GM20431 (cell line): ENCODE results near the gene KCNK18.
"Not testable (repeated sequence)": the region's sequence is repeated elsewhere in the genome, so short reads cannot be mapped to it uniquely, and the experiment has no call there.

ENCODE experiments used
- in situ Hi-C: fragments of 300-500 bp; cut with MseI, MboI; formaldehyde crosslinking; loops from one replicate; pipeline ENCODE4 v1.15.0; 2020; ENCODE audit warnings: low sequenced_read_pairs; ENCODE audit not compliant: unreplicated experiment

Gene KCNK18

DNA sequence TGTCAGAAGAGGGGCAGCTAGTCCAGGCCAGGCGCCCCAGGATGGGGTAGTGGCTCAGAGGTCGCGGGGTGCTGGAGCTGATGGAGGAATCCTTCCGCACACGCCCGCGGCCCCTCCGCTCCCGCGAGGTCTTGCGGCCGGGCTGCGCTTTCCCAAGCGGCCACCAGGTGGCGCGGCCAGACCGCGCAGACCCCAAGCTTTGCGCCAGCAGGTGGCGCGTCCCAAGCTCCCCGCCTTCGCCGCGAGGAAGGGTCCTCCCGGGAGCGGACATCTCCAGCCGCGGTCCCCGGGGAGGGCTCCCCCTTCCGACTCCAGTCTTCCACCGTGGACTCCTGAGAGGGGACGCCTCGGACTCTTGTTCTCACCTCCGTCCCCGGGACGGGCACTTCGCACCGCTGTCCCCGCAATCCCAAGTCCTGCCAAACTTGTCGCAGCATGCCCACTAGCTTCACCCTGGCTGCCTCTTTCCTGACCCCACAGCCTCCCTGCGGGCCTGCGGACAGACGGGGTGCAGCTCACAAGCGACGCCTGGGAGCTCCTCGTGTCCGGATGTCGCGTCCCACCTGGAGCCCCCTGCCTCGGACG, 19.4 kb downstream of the KCNK18 start:
- in situ Hi-C loops: loop anchor here (25.0 kb wide), 2 partner anchors 246 to 1021 kb away; no protein-coding TSS in a partner anchor

DNA sequence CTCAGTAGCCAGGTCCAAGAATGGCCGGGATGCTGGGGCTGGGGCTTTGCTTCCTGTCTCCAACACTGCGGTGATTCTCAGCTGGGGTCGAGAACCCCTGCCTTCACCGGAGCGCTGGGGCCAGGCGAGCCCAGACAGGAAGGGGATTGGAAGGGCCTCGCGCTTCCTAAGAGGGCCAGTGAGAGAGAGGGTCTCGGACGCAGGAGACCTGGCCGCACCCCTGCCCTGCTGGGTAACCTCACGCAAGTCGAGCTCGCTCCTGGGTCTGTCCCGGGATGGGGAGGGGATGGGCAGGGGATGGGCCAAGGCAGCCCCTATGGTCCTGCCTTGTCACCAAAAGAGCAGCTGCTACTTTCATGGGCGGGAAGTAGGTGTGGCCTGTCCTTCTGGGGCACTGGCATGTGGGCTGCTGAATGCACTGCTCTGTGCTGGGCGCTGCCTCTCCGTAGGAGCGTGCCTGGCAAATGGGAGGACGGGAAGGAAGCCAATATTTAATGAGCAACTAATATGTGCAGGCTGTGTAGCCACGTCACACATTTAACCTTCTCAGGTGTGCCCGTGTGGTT, 20.0 kb downstream of the KCNK18 start:
- in situ Hi-C loops: loop anchor here (25.0 kb wide), 2 partner anchors 245 to 1020 kb away; no protein-coding TSS in a partner anchor

DNA sequence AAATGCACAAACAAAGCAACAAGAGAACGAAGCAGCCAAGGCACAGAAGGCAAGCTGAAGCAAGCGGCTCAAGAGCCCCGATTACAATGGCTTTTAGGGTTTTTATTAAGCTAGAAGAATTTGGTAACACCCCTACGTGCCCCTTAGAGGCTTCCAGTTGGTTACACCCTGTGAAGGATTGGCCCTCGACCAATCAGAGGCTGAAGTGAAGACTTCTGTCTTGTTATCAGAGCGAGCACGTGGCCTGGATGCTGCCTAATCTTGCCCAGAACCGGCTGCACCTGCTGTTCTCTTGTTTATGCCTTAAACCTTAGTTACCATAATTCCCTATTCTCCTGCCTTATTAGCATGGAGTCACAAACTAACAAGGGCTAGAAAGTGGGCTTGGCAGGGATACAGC, 21.4 kb downstream of the KCNK18 start:
- in situ Hi-C loops: loop anchor here (25.0 kb wide), 2 partner anchors 244 to 1019 kb away; no protein-coding TSS in a partner anchor

DNA sequence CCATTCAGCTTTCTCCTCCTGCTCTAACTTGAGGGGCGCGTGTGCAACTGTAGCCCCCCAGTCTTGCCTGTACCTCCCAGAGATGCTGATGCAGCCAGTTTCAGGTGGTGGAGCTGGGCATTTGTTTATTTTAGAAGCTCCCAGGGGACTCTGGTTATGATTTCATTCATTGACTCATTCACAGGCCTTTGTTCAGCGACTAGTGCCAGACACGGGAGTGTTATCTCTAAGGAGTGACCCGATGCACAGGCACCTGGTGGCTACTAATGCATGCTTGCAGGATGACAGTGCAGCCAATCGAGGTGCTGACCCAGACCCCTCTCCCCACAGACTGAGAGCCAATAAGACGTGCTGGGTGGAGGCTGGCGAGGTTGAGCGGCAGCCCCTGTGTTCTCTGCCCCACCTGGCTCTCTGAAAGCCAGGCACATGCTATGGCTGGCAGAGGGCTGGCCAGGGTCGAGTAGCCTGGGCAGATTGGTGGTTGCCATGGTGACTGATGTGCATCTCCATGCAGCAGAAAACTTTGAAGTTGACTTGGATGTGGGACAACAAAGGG, 23.9 kb downstream of the KCNK18 start:
- in situ Hi-C loops: loop anchor here (10.0 to 25.0 kb wide), 3 partner anchors 94 to 1016 kb away; no protein-coding TSS in a partner anchor

DNA sequence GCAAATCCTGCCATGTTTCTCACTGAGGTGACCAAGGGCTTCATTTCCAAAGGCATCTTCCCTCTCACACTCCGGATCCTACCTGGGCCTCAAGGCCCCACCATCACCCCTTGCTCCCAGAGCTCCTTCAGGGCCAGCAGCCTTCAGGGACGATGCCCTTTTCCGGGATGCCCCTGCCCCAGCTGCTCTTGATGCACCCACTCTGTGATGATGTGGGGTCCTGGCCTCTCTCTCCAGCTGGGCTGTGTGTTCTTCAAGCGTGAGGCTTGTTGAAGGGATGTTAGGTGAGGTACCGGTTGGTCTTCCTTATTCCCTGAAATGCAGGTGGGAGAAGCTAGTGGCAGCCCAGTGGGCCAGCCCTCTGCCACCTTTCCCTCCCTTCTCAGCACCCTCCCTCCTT, 25.3 kb downstream of the KCNK18 start:
- in situ Hi-C loops: loop anchor here (10.0 to 25.0 kb wide), 3 partner anchors 92 to 1015 kb away; no protein-coding TSS in a partner anchor

DNA sequence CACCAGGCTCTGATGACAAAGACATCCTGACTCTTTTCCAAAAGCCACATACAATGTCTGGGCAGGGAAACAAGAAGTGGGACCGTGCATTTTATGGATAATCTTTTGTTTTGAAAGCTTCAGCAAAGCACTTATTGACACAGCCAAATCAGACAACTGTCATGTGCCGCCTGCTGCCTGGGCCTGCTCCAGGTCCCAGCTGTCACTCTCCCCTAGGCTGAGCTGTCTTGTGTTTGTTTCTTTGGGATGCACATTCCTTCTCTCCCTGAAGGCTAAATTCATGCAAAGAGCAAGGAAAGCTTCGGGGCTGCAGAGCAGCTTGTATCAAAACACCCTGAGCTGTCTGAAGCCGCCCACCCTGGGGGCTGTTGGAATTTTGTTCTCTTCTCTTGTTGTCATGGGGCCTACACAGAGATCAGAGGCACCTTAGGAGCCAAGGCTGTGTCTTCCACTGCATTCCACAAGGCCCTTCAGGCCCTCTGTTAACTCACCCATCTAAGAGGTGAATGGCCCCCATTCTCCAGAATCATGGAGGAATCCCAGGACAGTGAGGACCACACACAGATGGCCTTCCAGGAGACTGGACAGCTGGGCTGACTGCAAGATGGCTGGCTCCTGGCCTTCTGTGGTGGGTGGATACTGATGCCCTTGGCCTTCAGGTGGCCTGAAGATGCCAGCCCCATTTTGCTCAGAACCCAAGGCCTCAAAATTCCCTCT, 25.8 kb downstream of the KCNK18 start:
- in situ Hi-C loops: loop anchor here (10.0 to 25.0 kb wide), 3 partner anchors 92 to 1014 kb away; no protein-coding TSS in a partner anchor

DNA sequence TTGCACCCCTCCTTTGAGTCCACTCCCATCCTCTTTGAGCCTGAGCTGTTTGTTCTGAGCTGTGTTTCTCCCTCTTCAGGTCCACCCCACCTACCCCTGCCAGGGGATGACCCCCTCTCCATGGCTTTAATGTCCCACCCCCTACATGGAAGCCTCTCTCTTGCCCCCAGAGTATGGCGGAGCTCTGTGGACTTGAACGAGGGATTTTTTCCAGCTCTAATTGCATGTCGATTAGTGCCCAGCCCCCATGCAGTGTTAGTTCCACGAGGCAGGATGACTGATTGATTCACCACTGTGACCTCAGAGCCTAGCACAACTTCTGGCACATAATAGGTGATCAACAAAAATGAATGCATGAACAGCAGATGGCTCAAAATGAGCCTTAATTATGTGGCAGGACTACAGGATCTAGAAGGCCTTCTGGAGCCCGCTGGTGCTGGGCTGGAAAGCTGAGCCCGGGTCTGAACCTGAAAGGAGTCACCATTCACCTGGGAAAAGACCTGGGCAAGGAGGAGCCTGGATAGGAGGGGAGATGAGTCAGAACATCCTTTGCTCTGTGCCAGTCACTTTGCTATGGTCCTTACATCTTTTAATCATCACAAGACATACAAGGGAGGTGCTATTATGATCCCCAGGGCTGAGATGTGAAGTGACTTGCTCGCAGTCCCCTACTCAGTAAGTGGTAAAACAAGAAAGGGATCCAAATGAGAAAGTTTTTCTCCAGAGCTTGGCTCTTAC, 26.6 kb downstream of the KCNK18 start:
- in situ Hi-C loops: loop anchor here (10.0 to 25.0 kb wide), 3 partner anchors 91 to 1013 kb away; no protein-coding TSS in a partner anchor

DNA sequence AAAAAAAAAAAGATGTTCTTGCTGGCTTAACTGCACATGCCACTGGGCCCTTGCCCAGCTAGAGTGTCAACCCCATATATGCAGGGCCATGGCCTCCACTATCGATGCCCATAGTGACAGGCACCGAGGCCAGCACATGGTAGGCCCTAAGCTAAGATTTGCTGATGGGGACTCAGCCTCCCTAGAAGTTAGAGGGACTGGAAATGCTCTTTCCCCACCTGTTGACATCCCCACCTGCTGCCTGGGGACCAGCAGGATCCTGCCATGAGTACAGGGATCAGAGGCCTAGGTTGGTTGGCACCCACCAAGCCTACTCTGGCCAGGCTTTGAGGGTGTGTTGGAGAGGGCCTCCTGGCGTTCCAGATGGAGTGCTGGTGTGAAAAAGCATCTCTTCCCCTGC, 27.6 kb downstream of the KCNK18 start:
- in situ Hi-C loops: loop anchor here (10.0 to 25.0 kb wide), 3 partner anchors 90 to 1012 kb away; no protein-coding TSS in a partner anchor

DNA sequence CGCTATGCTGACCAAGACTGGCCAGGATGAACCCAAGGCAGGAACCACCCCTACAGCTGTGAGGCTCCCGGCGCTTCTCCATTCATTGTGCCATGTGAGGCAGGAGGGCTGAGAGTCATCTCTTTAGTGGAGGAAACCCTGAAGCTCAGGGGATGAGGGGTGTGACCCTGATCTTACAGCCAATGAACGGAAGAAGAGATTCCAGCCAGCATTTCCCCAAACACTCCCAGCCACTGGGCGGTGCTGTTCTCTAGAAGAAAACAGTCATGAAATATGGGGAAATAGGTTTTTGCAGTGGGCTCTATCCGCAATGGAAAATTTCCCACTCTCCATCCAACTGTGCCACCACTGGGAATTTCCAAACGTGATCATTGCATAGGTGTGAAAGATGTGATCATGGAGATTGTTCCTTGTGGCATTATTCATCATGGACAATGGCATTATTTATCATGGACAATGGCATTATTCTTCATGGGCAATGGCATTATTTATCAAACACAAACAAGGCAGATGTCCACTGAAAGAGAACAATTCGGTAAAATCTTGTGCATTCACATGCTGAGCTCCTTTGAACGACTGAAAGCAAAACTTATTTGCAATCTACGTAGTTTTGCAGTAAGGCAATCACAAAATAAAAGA, 29.6 kb downstream of the KCNK18 start:
- in situ Hi-C loops: loop anchor here (10.0 kb wide), 1 partner anchor 88 kb away; no protein-coding TSS in a partner anchor

DNA sequence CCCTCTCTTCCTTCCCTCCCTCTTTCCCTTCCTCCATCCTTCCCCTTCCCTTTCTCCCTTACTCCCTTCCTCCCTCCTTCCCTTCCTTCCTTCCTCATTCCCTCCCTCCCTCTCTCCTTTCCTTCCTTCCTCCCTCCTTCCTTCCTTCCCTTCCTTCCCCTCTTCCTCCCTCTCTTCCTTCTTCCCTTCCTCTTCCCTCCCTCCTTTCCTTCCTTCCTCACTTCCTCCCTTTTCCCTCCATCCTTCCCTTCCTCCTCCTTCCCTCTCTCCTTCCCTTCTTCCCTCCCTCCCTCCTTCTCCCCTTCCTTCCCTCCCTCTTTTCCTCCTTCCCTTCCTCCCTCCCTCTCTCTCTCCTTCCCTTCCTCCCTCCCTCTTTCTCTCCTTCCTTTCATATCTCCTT, 30.9 kb downstream of the KCNK18 start:
- in situ Hi-C loops: loop anchor here (10.0 kb wide), 1 partner anchor 87 kb away; no protein-coding TSS in a partner anchor

DNA sequence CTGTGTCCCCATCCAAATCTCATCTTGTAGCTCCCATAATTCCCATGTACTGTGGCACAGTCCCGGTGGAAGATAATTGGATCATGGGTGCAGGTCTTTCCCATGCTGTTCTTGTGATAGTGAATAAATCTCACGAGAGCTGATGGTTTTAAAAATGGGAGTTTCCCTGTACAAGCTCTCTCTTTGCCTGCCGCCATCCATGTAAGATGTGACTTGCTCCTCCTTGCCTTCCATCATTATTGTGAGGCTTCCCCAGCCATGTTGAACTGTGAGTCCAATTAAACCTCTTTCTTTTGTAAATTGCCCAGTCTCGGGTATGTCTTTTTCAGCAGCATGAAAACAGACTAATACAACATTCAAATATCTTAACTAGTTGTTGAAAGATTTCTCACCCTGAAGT, 32.8 kb downstream of the KCNK18 start:
- in situ Hi-C loops: not testable (repeated sequence)

DNA sequence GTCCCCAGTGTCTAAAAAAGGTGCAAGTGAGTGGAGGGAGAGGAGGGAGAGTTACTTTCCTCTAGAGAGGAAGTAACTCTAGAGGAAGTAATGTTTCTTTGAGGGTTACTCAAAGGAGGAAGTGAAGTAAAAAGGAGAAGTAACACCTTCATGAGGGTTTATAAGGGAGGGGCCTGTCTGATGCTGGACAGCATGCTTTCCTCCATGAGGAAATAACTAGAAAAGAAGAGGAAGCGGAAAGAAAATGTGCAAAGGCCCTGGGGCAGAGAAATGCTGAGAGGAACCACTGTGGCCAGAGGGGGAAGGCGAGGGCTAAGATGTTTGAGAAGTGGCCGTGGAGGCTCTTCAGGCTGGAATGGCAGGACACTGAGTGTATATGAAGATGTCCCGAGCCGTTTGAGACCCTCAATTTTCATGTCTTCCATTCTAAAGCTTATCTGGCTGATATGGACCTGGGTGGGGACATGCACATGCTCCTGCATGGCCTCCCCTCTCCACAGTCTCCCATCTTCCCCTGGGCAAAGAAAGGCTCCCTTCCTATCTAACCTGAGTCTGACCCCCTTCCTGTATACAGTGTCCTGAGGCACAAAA, 40.2 kb downstream of the KCNK18 start:
- in situ Hi-C loops: no loop called here

DNA sequence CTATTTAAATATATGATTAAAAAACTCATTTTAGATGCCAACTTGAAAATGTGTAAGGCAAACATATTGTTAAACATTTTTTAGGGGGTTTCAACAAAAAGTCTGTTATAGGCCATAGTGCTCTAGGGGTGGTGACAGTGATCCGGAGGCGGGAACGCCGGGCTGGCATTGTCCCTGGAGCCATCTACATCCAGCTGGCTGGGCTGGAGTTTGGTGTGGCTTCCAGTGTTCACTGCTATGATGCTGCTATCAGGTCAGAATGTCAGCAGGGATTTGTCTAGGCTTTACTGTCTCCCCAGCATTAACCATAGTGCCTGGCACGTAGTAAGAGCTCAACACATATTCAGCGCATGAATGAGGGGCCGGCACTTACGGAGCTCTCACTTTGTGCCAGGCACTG, 41.8 kb downstream of the KCNK18 start:
- in situ Hi-C loops: no loop called here

DNA sequence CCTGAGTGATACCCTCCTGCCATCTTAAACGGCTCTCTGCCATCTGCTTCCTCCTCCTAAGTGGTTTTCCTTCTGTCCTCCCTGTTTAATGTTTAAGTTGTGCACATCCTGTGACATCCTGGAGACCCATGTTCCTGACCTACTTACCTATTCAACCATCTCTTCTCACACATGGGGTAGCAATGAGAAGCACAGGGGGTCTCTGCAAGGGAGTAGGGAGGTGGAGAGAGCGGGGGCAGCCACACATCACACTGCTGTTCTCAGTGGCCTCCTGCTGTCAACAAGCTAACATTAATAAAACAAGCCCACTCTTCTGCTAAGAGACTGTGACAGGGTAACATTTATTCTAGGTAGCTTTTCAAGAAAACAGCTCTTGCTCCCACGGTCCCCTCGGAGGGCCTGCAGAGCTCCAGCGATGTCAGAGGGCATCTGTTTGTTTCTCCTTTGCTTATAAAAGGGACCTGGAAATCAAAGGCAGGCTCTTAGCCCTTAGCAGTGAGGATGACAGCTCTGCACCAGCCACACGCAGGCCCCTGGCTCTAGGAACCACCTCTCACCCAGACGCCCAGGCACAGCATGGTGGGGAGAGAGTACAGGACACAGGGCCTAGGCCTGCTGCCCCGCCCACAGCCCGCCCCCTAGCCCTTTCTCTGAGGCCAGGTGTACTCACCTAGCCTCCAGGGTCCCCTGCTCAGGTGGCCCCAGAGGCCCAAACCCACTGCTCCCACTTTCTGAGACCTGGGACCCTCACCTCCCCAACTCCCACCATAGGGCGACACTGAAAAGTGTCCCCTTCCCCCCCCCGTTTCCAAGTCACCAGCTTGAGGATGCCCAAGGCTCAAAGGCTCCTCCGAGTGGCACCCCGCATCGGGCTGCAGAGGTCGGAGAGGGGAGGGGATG, 42.7 kb downstream of the KCNK18 start:
- in situ Hi-C loops: no loop called here

DNA sequence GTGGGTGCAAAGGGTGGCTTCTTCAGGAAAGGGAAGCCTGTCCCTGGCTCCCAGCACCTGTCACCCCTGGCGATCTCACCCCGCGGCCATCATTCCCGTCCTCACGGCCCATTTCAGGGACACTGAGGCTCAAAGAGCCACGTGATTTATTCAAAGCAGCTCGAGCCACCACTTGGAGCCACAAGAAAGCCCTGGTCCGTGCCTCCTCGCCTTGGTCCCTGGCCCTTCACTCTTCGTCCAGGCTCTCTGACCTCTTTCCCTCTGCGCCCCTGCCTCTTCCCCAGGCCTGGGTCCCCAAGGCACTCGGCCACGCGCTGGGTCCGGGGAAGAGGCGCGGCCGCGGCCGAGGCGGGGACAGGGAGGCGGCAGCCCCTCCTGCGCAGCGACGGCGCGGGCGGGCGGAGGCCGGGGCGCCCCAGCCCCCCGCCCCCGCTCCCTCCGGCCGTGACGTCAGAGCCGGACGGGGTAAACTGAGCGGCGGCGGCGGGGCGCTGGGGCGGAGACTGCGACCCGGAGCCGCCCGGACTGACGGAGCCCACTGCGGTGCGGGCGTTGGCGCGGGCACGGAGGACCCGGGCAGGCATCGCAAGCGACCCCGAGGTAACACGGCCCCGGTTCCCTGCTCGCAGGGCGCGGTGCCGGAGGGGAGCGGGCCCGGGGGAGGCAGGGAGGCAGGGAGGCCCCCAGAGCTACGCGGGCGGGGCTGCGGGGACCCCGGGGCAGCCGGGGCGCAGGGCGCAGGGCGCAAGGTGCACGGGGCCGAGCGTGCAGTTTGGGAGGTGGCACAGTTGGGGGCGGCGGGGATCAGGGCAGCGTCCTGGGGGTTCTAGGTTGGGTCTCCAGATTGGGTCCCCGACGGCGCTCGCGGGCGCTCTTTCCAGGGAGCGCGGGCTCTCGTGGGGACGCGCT, 43.6 kb downstream of the KCNK18 start, which contains the start of gene SLC18A2:
Gene SLC18A2, plus strand, starts transcription at position 494 of the 909 bp plus-strand sequence. CDS start 580 bp downstream, outside the sequence.
- in situ Hi-C loops: no loop called here

DNA sequence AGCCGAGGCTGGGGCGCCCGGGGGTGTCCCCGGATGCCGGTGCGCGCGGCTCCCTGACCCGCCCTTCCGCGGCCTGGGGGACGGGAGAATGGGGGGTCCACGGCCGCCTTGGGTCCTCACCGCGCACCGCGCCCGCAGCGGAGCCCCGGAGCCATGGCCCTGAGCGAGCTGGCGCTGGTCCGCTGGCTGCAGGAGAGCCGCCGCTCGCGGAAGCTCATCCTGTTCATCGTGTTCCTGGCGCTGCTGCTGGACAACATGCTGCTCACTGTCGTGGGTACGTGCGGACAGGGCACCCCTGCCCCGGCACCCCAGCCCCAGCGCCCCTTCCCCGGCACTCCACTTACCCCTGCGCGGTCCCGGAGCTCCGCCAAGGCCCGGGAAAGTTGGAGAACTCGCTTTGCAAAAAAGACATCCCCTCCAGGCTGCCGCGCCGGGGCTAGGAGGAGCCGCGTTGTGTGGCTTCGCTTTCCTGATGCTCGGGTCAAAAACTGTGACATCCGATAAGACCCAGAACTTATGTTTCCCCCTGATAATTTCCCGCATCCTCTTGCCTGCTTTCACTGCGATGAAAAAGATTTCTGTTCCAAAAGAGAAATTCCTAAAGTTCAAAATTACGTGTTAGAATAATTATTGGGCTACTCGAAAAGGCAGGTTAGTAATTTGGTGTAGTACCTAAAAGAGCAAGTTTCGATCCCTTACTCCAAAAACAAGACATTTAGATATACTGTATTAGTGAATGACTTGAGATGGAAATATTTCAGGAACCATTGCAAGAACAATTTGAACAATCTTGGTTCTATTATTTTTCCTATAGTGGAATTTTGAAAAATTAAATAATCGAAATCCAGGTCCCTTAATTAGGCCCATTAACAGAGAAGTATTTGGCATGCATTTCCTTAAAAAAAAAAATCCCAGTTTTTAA, 44.5 kb downstream of the KCNK18 start:
- in situ Hi-C loops: no loop called here
